Nephron (organoid): ENCODE measurements around the gene RPS19BP1.
A peak's percentile ranks its signal among the peaks of the same experiment; 100 is the strongest.
"Not testable (repeated sequence)": the region's sequence is repeated elsewhere in the genome, so short reads cannot be mapped to it uniquely, and the experiment has no call there.

Experiments
- H3K27ac Mint-ChIP-seq, 3 experiments: 2 replicates each; pipeline ENCODE4 v1.8.0; 2020; ENCODE audit warnings: mixed read lengths in 3 of 3, mild to moderate bottlenecking in 2 of 3, moderate library complexity in 1 of 3
- H3K27me3 Mint-ChIP-seq: 2 replicates; pipeline ENCODE4 v1.8.0; 2021; ENCODE audit warnings: low read depth, mild to moderate bottlenecking, moderate library complexity, mixed read lengths
- H3K36me3 Mint-ChIP-seq: 2 replicates; pipeline ENCODE4 v1.8.0; 2020; ENCODE audit warnings: low read depth, mixed read lengths
- H3K4me1 Mint-ChIP-seq: 2 replicates; pipeline ENCODE4 v1.8.0; 2020; ENCODE audit warnings: mixed read lengths
- H3K4me3 Mint-ChIP-seq, 3 experiments: 2 replicates each; pipeline ENCODE4 v1.8.0; 2020; ENCODE audit warnings: mild to moderate bottlenecking in 3 of 3, mixed read lengths in 3 of 3, moderate library complexity in 2 of 3
- H3K9me3 Mint-ChIP-seq: 2 replicates; pipeline ENCODE4 v1.8.0; 2020; ENCODE audit warnings: mixed read lengths
- CTCF ChIP-seq, 3 experiments: fragments of 200-600 bp; sonication (generic); IDR thresholded peaks; one replicate each; pipeline ENCODE4 v1.5.0; 2021; ENCODE audit warnings: antibody characterized with exemption in 3 of 3; ENCODE audit not compliant: unreplicated experiment in 3 of 3

Gene RPS19BP1

DNA sequence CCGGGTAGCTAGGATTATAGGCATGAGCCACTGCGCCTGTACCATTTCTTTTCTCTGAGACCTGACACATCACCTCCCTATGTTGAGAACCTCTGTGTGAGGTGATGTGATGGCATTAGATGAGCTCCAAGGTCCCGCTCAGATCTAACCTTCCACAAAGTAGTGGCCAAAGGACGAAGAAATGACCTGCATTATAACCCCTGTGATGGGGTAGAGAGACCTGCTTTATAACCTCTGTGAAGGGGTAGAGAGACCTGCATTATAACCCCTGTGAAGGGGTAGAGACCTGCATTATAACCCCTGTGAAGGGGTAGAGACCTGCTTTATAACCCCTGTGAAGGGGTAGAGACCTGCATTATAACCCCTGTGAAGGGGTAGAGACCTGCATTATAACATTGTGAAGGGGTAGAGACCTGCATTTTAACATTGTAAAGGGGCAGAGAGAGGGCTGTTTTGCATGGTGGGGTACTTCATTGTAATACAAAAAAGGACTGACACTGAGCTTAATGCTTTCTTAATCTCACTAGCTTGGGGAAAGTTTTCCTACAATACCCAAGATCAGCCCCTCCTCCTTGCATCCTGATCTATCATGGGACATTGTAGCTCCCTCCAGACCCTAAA, 21.9 kb downstream of the RPS19BP1 start:
- Mint-ChIP-seq H3K4me1 (peaks cover 4% of the 10 kb centered on the region), H3K27ac (no peak overlapping the region), H3K4me3 (no peak overlapping the region), H3K9me3 (no peaks in the 10 kb centered on the region), H3K36me3 (peaks cover 72% of the 10 kb centered on the region), H3K27me3 (no peaks in the 10 kb centered on the region)
- TF ChIP-seq CTCF (IDR thresholded peaks at IDR 0.05; ENCODE audit: unreplicated experiment in 3 of 3) = no peak

DNA sequence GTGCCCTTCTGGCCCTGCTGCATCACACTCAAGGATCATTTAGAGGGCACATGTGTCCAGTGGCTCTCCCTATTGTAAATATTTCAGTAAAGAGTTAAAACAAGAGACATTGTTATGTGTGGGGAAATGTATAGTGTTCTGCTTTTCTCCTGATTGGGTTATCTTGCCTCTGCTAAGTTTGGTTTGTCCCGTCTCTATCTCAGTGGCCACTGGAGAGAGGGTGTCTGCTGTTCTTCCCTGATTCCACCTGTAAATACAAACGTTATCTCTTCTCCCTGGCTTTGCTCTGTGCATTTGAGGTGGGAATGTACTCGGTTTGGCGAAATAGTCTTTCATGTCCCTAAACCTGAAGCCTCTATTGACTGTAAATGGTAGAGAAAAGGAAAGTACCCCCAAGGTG, 24.2 kb downstream of the RPS19BP1 start:
- TF ChIP-seq CTCF (IDR thresholded peaks at IDR 0.05; ENCODE audit: unreplicated experiment in 3 of 3) = no peak
- Mint-ChIP-seq H3K36me3 (peaks cover 67% of the 10 kb centered on the region), H3K4me3 (no peak overlapping the region), H3K4me1 (peaks cover 5% of the 10 kb centered on the region), H3K9me3 (no peaks in the 10 kb centered on the region), H3K27ac (no peak overlapping the region), H3K27me3 (no peaks in the 10 kb centered on the region)

GRCh38 chr22:39507021-39507420, 25.5 kb downstream of the RPS19BP1 start:
- H3K27me3 Mint-ChIP-seq, H3K9me3 Mint-ChIP-seq, H3K27ac Mint-ChIP-seq, H3K4me3 Mint-ChIP-seq: not testable (repeated sequence)
- Mint-ChIP-seq H3K36me3 (peaks cover 62% of the 10 kb centered on the region), H3K4me1 (peaks cover 17% of the 10 kb centered on the region)

GRCh38 chr22:39504071-39504470, 28.5 kb downstream of the RPS19BP1 start:
- Mint-ChIP-seq H3K36me3 (peaks cover 38% of the 10 kb centered on the region), H3K4me3 (peak overlapping the region; percentile 97 to 98 (median 97)), H3K27me3 (no peaks in the 10 kb centered on the region), H3K27ac (no peak overlapping the region), H3K9me3 (no peaks in the 10 kb centered on the region), H3K4me1 (peaks cover 37% of the 10 kb centered on the region)
- TF ChIP-seq CTCF (IDR thresholded peaks at IDR 0.05; ENCODE audit: unreplicated experiment in 3 of 3) = no peak

- peak overlapping the region; percentile 15 to 83 (median 34) for H3K27ac Mint-ChIP-seq
- H3K4me1 Mint-ChIP-seq = peaks cover 40% of the 10 kb centered on the region
- H3K4me3 Mint-ChIP-seq = peak overlapping the region; percentile 97 to 98 (median 97)
- H3K27me3 Mint-ChIP-seq = no peaks in the 10 kb centered on the region
- H3K9me3 Mint-ChIP-seq = no peaks in the 10 kb centered on the region
- no peak for TF ChIP-seq CTCF (IDR thresholded peaks at IDR 0.05; ENCODE audit: unreplicated experiment in 3 of 3)
- peaks cover 36% of the 10 kb centered on the region for H3K36me3 Mint-ChIP-seq
Measured at GRCh38 chr22:39503630-39504029, 28.9 kb downstream of the RPS19BP1 start.

DNA sequence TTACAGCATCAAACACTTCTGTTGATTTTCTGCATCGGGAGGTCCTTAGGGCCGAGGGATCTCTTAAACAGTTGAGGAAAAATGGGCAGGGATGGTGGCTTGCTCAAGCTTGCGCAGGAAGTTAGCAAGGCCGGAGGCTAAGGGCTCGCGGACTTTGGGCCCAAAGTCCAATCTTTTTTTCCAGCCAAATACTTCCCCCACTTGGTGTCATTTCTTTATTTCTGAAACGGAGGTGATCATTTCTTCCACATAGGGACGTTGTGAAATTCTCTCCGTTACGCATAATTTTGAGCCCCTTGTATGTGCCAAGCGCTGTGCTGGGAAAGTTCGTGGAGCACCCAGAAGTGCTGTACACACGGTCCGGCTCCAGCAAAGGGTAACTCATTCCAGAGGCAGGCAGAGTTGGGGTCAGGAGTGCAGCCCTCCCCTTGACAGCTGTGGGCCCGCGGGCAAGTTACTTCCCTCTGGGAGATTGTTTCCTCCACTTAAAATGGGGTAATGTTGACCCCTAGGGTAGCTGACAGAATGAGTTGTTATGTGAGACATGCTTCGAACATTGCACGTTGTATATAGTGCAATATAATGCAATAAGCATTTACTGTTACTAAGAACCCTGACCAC, 29.6 kb downstream of the RPS19BP1 start:
- no peak for TF ChIP-seq CTCF (IDR thresholded peaks at IDR 0.05; ENCODE audit: unreplicated experiment in 3 of 3)
- H3K27ac Mint-ChIP-seq = peak overlapping the region; percentile 34 to 83 (median 75)
- no peaks in the 10 kb centered on the region for H3K9me3 Mint-ChIP-seq
- peaks cover 45% of the 10 kb centered on the region for H3K4me1 Mint-ChIP-seq
- peaks cover 30% of the 10 kb centered on the region for H3K36me3 Mint-ChIP-seq
- peak overlapping the region; percentile 97 to 98 (median 97) for H3K4me3 Mint-ChIP-seq
- H3K27me3 Mint-ChIP-seq = no peaks in the 10 kb centered on the region
